HepG2 (cell line): ENCODE results near the gene PRICKLE2.

Experiments
- CTCF ChIP-seq: sonication (generic); formaldehyde crosslinking; IDR thresholded peaks from 2 replicates; pipeline ENCODE4 v1.5.0; 2020; ENCODE audit warnings: mild to moderate bottlenecking, missing genetic modification reagents, moderate library complexity
- ETV6 ChIP-seq: sonication (generic); formaldehyde crosslinking; conservative IDR thresholded peaks from 2 replicates; pipeline ENCODE4 v1.4.0; 2020; ENCODE audit warnings: missing genetic modification reagents
- FOSL1 ChIP-seq: sonication (generic); formaldehyde crosslinking; IDR thresholded peaks from 2 replicates; pipeline ENCODE4 v1.9.0; 2021; ENCODE audit warnings: missing genetic modification reagents, borderline replicate concordance
- FOXK2 ChIP-seq: fragments of 450-650 bp; IDR thresholded peaks from 2 replicates; pipeline ENCODE4 v1.6.1; 2016
- KDM5A ChIP-seq: fragments of 200-600 bp; sonication (generic); IDR thresholded peaks from 2 replicates; pipeline ENCODE4 v1.7.0; 2018; ENCODE audit warnings: antibody characterized with exemption, mild to moderate bottlenecking, low read length, borderline replicate concordance
- MAFF ChIP-seq: IDR thresholded peaks from 2 replicates; pipeline ENCODE4 v1.6.1; 2011; ENCODE audit warnings: low read depth, low read length, improper control_type of control experiment
- MAFK ChIP-seq, 2 experiments: IDR thresholded peaks in 1 of 2; conservative IDR thresholded peaks in 1 of 2; 2 replicates each; pipeline ENCODE4 v1.6.1; 2011; ENCODE audit warnings: improper control_type of control experiment in 2 of 2, low read length in 2 of 2
- MTF1 ChIP-seq: sonication (generic); formaldehyde crosslinking; IDR thresholded peaks from 2 replicates; pipeline ENCODE4 v1.5.0; 2020; ENCODE audit warnings: missing genetic modification reagents
- PATZ1 ChIP-seq: sonication (generic); formaldehyde crosslinking; IDR thresholded peaks from 2 replicates; pipeline ENCODE4 v1.4.0; 2020; ENCODE audit warnings: missing genetic modification reagents
- POLR2A ChIP-seq, 2 experiments: IDR thresholded peaks; 2 replicates each; pipeline ENCODE4 v1.6.1; 2011; ENCODE audit warnings: low read depth in 2 of 2, low read length in 2 of 2, mild to moderate bottlenecking in 1 of 2, moderate library complexity in 1 of 2; ENCODE audit not compliant: insufficient read depth in 1 of 2
- POLR2AphosphoS5 ChIP-seq: IDR thresholded peaks from 2 replicates; pipeline ENCODE4 v1.6.1; 2012; ENCODE audit warnings: low read depth, low read length
- REST ChIP-seq, 2 experiments: IDR thresholded peaks; 2 replicates each; pipeline ENCODE4 v1.6.1; 2011 to 2012; ENCODE audit warnings: low read length in 2 of 2, borderline replicate concordance in 1 of 2, low read depth in 1 of 2, mild to moderate bottlenecking in 1 of 2, moderate library complexity in 1 of 2
- TAF1 ChIP-seq: sonication (generic); formaldehyde crosslinking; IDR thresholded peaks from 2 replicates; pipeline ENCODE4 v1.4.0; 2020; ENCODE audit warnings: missing genetic modification reagents

- TF ChIP-seq POLR2AphosphoS5 (no peak), CTCF (CRISPR knock-in tag) (no peak), POLR2A (IDR thresholded peaks at IDR 0.05; ENCODE audit: insufficient read depth in 1 of 2, low read depth in 2 of 2, low read length in 2 of 2) (no peak), FOXK2 (no peak), KDM5A (no peak), PATZ1 (CRISPR knock-in tag) (no peak), FOSL1 (CRISPR knock-in tag) (no peak), REST (IDR thresholded peaks at IDR 0.05; ENCODE audit: borderline replicate concordance in 1 of 2, low read depth in 1 of 2, low read length in 2 of 2) (no peak), TAF1 (CRISPR knock-in tag) (no peak), MTF1 (CRISPR knock-in tag) (no peak), MAFK (conservative IDR thresholded peaks at IDR 0.05 in 1 of 2, IDR thresholded peaks at IDR 0.05 in 1 of 2; ENCODE audit: low read length in 2 of 2) (no peak), ETV6 (CRISPR knock-in tag) (no peak), MAFF (no peak)
Measured at GRCh38 chr3:64237083-64237482, 11.8 kb upstream of the PRICKLE2 start.
